Measurements from ENCODE around the gene LMLN.
"Not testable (repeated sequence)": the region's sequence is repeated elsewhere in the genome, so short reads cannot be mapped to it uniquely, and the experiment has no call there.

GRCh38 chr3:197927578-197927977 lies 32.4 kb upstream of the LMLN start:
- TF ChIP-seq CTCF (conservative IDR thresholded peaks at IDR 0.05; ENCODE audit: low read depth, low read length); EZH2 (IDR thresholded peaks at IDR 0.05; ENCODE audit: borderline replicate concordance, low read depth, low read length, poor library complexity, severe bottlenecking): not testable (repeated sequence)

Measured in A673 (cell line).